Measurements from ENCODE around the gene USP10.

GRCh38 chr16:84751241-84751640, 51.4 kb downstream of the USP10 start:
- no peak for TF ChIP-seq CTCF (conservative IDR thresholded peaks at IDR 0.05 in 1 of 2, IDR thresholded peaks at IDR 0.05 in 1 of 2; ENCODE audit: extremely low read depth in 1 of 2, insufficient read depth in 1 of 2, low read depth in 1 of 2, low read length in 2 of 2)
- no peak for TF ChIP-seq EZH2 (IDR thresholded peaks at IDR 0.05; ENCODE audit: borderline replicate concordance, low read length)

All from mammary epithelial cell (primary cell).